GM12873 (cell line): ENCODE results near the gene ATP11A.

Experiments
- CTCF ChIP-seq: IDR thresholded peaks from 2 replicates; pipeline ENCODE4 v1.5.1; 2012; ENCODE audit warnings: low read depth, mild to moderate bottlenecking, moderate library complexity, low read length, control low read depth; ENCODE audit not compliant: insufficient read depth; ENCODE audit errors: missing control alignments

Gene ATP11A

GRCh38 chr13:112697756-112698655 is 8.2 kb downstream of the ATP11A start:
- no peak for TF ChIP-seq CTCF

DNA sequence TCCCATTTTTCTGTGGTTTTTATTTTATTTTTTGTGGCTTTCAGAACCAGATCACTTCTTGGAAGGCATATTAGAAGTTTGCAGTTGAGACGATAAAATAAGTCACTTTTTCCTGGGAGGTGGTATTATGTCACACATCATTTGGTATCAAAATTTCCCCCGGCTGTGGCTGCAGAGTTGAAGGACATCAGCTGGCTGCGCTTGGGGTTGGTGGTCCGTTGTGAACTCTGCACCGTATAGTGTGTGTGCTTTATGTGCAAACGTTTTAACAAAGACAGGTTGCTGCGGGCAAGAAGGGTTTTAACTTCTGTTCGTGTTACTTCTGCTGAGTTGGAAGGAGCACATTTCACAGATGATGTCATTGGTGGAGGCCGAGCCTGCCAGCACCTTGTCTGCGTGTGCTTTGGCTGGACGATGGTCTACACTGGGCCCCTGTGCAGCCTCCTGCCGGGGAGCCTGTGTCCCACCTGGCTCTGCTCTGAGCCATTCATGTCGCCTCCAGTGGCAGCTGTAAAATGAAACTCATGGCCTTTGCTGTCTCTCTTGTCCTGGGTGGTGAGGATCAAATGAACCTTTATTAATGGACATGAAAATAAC is 9.6 kb downstream of the ATP11A start:
- no peak for TF ChIP-seq CTCF

- TF ChIP-seq CTCF, result no peak
Observed at GRCh38 chr13:112700291-112701060, 10.6 kb downstream of the ATP11A start.

DNA sequence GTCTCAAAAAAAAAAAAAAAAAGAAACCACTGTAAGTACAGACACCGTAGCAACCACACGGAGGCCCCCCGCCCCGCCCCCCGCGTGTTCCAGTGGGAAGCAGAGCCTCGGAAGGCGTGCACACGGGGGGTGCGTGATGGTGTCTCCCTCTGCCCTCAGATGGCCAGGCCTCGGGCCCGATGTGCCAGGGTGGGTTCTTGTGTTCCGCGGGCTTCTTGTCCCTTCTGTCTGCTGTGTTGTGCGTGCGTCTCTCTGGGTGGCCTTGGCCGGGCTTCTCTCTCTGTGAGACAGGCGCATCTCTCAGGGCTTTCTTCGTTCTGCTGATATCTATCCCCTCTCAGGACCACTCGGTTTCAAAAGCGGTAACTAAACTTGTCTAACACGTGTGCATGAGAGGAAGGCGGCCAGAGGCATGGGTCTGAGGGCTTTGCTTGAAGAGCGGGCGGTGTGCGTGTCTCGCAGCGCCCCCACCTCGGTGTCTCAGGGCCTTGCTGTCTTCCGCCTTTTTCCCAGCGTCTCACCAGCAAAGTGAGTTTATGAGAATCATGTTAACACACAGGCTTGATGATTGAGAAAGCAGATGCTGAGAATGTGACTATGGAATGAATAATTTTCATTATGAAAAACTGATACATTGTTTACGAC is 12.6 kb downstream of the ATP11A start:
- TF ChIP-seq CTCF, result no peak

DNA sequence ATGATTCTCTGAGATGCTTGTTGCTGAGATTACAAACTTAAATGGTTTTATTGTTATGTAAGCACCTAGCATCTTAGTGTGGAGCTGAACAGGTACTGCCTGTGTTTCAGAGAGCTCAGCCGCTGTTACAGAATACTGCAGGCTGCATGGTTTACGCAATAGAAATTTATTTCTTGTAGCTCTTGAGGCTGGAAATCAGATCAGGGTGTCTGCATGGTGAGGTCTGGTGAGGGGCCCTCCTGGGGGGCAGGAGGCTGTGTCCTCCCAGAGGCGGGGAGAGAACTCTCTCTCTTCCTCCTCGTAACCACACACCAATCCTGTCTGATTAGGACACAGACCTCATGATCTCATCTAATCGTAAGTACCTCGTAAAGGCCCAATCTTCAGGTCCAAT is 13.1 kb downstream of the ATP11A start:
- no peak for TF ChIP-seq CTCF

DNA sequence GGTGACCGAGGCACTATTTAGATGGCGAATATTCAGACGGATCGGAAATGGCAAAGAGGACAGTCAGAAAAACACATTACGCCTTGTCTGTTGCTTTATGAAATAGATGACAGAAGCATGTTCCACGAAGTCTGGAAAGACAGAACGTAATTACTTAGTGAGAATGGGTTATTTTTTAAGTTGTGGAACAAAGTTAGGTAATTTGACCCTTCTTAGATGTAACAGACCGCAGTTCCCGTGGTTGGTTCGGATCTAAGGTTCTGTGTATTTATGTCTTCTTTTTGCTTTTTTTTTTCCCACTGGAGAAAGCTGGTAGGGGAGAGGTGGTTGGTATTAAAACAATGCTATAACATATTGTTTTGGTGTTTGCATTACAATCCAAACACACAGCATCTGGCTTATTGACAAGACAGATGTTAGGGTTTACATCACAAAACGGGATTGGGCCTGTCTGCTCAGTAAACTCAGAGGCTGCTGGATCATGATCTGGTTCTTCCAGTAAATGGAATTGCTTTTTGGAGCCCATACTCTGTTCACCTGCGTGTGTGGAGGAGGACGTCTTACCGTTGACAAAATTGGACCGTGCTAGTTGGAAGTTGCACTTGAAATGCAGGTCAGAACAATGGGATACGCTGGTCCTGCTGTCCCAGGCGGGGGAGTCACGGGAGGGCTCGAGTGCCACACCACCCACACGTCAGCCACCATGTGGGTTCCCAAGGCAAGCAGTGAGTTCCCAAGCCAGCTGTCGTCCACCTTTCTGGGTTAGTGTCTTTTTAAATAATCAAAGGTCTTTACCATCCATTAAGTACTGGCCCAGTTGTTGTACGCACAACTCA is 13.8 kb downstream of the ATP11A start:
- TF ChIP-seq CTCF, result no peak
